ENCODE measurements around the gene ASGR1. TPM values are rescaled to one million over a fixed set of nuclear protein-coding genes. Genes with fewer than 3 reads are reported as not detected.
A peak's percentile ranks its signal among the peaks of the same experiment; 100 is the strongest.
"Not testable (repeated sequence)": the region's sequence is repeated elsewhere in the genome, so short reads cannot be mapped to it uniquely, and the experiment has no call there.

ASGR1 gene
- polyA plus RNA-seq, 3 donors, result 82.0 to 126 (median 114) TPM

DNA sequence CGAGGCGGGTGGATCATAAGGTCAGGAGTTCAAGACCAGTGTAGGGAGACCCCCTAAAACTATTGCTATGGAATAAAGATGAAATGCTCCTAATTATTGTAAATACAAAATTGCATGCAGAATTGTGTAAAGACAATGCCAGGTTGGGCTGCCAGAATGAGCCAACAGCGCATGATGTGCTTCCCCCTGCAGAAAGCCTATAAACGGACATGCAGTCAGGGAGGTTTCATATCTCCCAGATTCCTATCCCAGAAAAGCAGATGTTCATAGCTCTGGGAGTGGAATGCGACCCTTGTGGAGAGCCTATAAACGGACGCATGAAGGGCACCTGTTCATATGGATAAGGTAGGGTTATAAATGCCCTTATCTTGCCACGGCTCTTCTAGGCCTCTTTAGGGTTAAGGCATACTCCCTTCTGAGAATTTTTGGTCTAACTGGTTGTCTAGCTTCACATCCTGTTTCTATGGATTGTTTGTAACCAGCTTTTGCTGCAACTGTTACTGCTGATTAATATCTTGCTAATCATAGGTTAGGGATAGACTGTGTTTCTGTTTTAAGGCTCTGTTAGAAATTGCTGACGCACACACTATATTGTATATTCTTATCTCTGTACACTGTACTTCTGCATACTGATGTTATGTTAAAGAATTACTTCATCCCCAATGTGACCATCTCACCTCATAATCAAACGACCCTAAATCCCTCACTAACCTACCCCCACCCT is 10.2 kb downstream of the ASGR1 start:
- H3K9me3 Mint-ChIP-seq, result peaks cover 0 to 13% (median 0%) of the 10 kb centered on the region in 7 donors
- peak in 1 of 3 donors; percentile 29 for DNase-seq
- intact Hi-C loops (cut with micrococcal nuclease); H3K9ac ChIP-seq (ENCODE audit: insufficient read depth, low read length, poor library complexity, severe bottlenecking); H3K27me3 ChIP-seq (ENCODE audit: control insufficient read depth in 2 of 2, insufficient read depth in 2 of 2, low read length in 2 of 2); H3K9me3 ChIP-seq (replicated peaks in 1 of 2; ENCODE audit: control insufficient read depth in 1 of 2, insufficient read depth in 1 of 2, low read length in 2 of 2); H4K20me1 ChIP-seq (ENCODE audit: insufficient read depth, low read length); H2AFZ ChIP-seq (ENCODE audit: insufficient read depth, low read depth, low read length, poor library complexity, severe bottlenecking); H3K27me3 Mint-ChIP-seq (ENCODE audit: low read depth in 3 of 3); H3K36me3 ChIP-seq (replicated peaks in 1 of 2; ENCODE audit: control insufficient read depth in 1 of 2, insufficient read depth in 2 of 2, low read length in 2 of 2): not testable (repeated sequence)
- H3K27ac ChIP-seq (ENCODE audit: low read depth in 1 of 2, low read length in 2 of 2), result peak overlapping the region; percentile 77 to 82
- peaks cover 68% of the 10 kb centered on the region for H3K4me1 Mint-ChIP-seq
- H3K4me3 ChIP-seq (replicated peaks in 1 of 3; ENCODE audit: low read depth in 2 of 3, low read length in 3 of 3), result peak overlapping the region in 1 of 3 experiments; percentile 88
- peak overlapping the region; percentile 98 for H3K4me2 ChIP-seq (replicated peaks; ENCODE audit: extremely low read depth, low read length, poor library complexity, severe bottlenecking)
- peak overlapping the region; percentile 18 to 82 for H3K4me3 Mint-ChIP-seq
- H3K27ac Mint-ChIP-seq, result peak overlapping the region; percentile 83 to 96 (median 92)
- H3K79me2 ChIP-seq (ENCODE audit: insufficient read depth, low read length), result peaks cover 65% of the 10 kb centered on the region
- peaks cover 14 to 42% of the 10 kb centered on the region in 2 donors for H3K36me3 Mint-ChIP-seq
- 0% methylated on average over 1 of the region's 10 CpGs for WGBS (ENCODE audit: insufficient coverage)
- H3K4me1 ChIP-seq (ENCODE audit: control insufficient read depth in 1 of 2, insufficient read depth in 2 of 2, low read length in 2 of 2), result peaks cover 87 to 97% of the 10 kb centered on the region in 2 donors

DNA sequence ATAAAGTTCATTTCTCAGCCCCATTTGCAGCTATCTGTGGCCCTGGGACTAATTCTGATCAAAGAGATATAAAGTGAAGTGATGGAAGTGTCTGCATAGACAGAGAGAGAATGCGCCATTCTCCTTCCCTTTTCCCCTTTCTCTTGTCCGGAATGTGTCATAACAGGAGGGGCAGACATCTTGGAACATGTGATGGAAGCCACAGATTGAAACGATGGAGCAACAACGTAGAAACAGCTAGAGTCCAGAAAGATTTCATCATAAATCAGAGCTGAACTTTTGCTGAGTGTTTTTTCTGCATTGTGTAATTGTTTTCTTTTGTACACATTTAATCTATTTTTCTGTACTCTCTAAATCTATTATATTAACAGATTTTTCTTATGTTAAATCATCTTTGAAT is 11.3 kb downstream of the ASGR1 start:
- Mint-ChIP-seq H3K4me1 (peaks cover 61% of the 10 kb centered on the region), H3K9me3 (peaks cover 0 to 13% (median 0%) of the 10 kb centered on the region in 7 donors), H3K27me3 (ENCODE audit: low read depth in 3 of 3) (peaks cover 0 to 5% (median 0%) of the 10 kb centered on the region in 3 donors), H3K4me3 (peak overlapping the region; percentile 49 to 82), H3K36me3 (peaks cover 20 to 45% of the 10 kb centered on the region in 2 donors), H3K27ac (peak overlapping the region; percentile 83 to 96 (median 94))
- peak overlapping the region in 2 of 3 experiments; percentile 11 to 88 for H3K4me3 ChIP-seq (replicated peaks in 1 of 3; ENCODE audit: low read depth in 2 of 3, low read length in 3 of 3)
- WGBS (ENCODE audit: insufficient coverage), result 0% methylated on average over 1 of the region's 4 CpGs
- H4K20me1 ChIP-seq (ENCODE audit: insufficient read depth, low read length), result no peaks in the 10 kb centered on the region
- peaks cover 75 to 86% of the 10 kb centered on the region in 2 donors for H3K4me1 ChIP-seq (ENCODE audit: control insufficient read depth in 1 of 2, insufficient read depth in 2 of 2, low read length in 2 of 2)
- TF ChIP-seq, protein P1, sequence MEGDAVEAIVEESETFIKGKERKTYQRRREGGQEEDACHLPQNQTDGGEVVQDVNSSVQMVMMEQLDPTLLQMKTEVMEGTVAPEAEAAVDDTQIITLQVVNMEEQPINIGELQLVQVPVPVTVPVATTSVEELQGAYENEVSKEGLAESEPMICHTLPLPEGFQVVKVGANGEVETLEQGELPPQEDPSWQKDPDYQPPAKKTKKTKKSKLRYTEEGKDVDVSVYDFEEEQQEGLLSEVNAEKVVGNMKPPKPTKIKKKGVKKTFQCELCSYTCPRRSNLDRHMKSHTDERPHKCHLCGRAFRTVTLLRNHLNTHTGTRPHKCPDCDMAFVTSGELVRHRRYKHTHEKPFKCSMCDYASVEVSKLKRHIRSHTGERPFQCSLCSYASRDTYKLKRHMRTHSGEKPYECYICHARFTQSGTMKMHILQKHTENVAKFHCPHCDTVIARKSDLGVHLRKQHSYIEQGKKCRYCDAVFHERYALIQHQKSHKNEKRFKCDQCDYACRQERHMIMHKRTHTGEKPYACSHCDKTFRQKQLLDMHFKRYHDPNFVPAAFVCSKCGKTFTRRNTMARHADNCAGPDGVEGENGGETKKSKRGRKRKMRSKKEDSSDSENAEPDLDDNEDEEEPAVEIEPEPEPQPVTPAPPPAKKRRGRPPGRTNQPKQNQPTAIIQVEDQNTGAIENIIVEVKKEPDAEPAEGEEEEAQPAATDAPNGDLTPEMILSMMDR (IDR thresholded peaks at IDR 0.05), result no peak
- peak overlapping the region; percentile 98 for H3K4me2 ChIP-seq (replicated peaks; ENCODE audit: extremely low read depth, low read length, poor library complexity, severe bottlenecking)
- no peaks in the 10 kb centered on the region for H3K27me3 ChIP-seq (ENCODE audit: control insufficient read depth in 2 of 2, insufficient read depth in 2 of 2, low read length in 2 of 2)
- peaks cover 53% of the 10 kb centered on the region for H3K79me2 ChIP-seq (ENCODE audit: insufficient read depth, low read length)
- no peaks in the 10 kb centered on the region for H3K9me3 ChIP-seq (replicated peaks in 1 of 2; ENCODE audit: control insufficient read depth in 1 of 2, insufficient read depth in 1 of 2, low read length in 2 of 2)
- H3K9ac ChIP-seq (ENCODE audit: insufficient read depth, low read length, poor library complexity, severe bottlenecking), result peak overlapping the region; percentile 32
- H2AFZ ChIP-seq (ENCODE audit: insufficient read depth, low read depth, low read length, poor library complexity, severe bottlenecking), result no peak overlapping the region
- peaks cover 0 to 2% of the 10 kb centered on the region in 2 donors for H3K36me3 ChIP-seq (replicated peaks in 1 of 2; ENCODE audit: control insufficient read depth in 1 of 2, insufficient read depth in 2 of 2, low read length in 2 of 2)
- H3K27ac ChIP-seq (ENCODE audit: low read depth in 1 of 2, low read length in 2 of 2), result peak overlapping the region; percentile 77 to 82
- intact Hi-C loops (cut with micrococcal nuclease), result no loop called here
- peak; percentile 89 to 97 (median 95) for DNase-seq
